ENCODE results near the gene CARF. TPM values are rescaled to one million over a fixed set of nuclear protein-coding genes. Genes with fewer than 3 reads are reported as not detected.
"Not testable (repeated sequence)": the region's sequence is repeated elsewhere in the genome, so short reads cannot be mapped to it uniquely, and the experiment has no call there.

Gene CARF
- total and polyA plus RNA-seq, 7 donors, result 2.3 to 23.5 (median 15.9) TPM

DNA sequence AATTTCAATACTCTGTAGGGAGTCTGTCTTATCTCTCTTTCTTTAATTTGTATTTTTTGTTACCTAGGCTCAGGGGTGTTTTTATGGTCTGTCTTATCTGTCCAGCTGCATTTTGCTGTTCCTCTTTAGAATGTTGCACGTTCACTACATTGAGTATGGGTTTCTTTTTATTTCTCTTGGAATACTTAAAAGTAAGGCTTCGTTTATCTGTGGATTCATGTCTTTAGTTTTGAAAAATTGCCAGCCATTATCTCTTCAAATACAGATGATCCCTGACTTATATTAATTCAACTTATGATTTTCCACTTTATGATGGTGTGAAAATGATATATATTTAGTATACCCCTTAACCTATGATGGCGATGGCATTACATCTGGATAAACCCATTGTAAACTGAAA, 26.9 kb downstream of the CARF start:
- Histone ChIP-seq H3K36me3 (peaks cover 0 to 31% (median 3%) of the 10 kb centered on the region in 4 donors), H3K4me1 (no peaks in the 10 kb centered on the region), H3K27ac (no peak overlapping the region), H3K4me3 (no peak overlapping the region), H3K9me3 (no peaks in the 10 kb centered on the region), H3K27me3 (no peaks in the 10 kb centered on the region)
- TF ChIP-seq, protein P1, sequence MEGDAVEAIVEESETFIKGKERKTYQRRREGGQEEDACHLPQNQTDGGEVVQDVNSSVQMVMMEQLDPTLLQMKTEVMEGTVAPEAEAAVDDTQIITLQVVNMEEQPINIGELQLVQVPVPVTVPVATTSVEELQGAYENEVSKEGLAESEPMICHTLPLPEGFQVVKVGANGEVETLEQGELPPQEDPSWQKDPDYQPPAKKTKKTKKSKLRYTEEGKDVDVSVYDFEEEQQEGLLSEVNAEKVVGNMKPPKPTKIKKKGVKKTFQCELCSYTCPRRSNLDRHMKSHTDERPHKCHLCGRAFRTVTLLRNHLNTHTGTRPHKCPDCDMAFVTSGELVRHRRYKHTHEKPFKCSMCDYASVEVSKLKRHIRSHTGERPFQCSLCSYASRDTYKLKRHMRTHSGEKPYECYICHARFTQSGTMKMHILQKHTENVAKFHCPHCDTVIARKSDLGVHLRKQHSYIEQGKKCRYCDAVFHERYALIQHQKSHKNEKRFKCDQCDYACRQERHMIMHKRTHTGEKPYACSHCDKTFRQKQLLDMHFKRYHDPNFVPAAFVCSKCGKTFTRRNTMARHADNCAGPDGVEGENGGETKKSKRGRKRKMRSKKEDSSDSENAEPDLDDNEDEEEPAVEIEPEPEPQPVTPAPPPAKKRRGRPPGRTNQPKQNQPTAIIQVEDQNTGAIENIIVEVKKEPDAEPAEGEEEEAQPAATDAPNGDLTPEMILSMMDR (IDR thresholded peaks at IDR 0.05), result no peak
- no peak for TF ChIP-seq POLR2A (IDR thresholded peaks at IDR 0.05)
- no peak for TF ChIP-seq POLR2AphosphoS5 (IDR thresholded peaks at IDR 0.05)
- TF ChIP-seq EP300 (IDR thresholded peaks at IDR 0.05), result no peak
- intact Hi-C loops (cut with DNase I), result no loop called here
- no peak for DNase-seq
- 97 to 98% methylated on average over 3 of the region's 3 CpGs for WGBS, 2 donors

DNA sequence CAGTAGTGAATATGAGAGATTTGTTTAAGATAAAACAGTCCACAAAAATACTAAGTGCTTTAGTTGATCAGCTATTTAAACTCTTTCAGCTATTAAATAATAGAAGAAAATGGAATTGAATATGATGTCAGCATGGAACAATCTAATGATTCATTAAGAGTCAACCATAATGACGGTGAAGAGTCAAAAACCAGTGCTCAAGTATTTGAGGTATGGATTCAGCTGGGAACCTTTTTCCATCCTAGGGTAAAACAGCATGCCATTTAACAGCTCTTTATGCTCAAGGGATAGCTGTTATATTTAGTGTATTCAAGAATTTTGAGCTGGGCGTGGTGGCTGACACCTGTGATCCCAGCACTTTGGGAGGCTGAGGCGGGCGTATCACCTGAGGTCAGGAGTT, 29.7 kb downstream of the CARF start:
- H3K9me3 ChIP-seq, result peaks cover 0 to 2% (median 0%) of the 10 kb centered on the region in 4 donors
- intact Hi-C loops (cut with DNase I), result no loop called here
- H3K27ac ChIP-seq, result no peak overlapping the region
- no peaks in the 10 kb centered on the region for H3K4me1 ChIP-seq
- H3K4me3 ChIP-seq, result no peak overlapping the region
- peaks cover 0 to 49% (median 3%) of the 10 kb centered on the region in 4 donors for H3K36me3 ChIP-seq
- no peaks in the 10 kb centered on the region for H3K27me3 ChIP-seq
- TF ChIP-seq EP300 (IDR thresholded peaks at IDR 0.05) (no peak), POLR2A (IDR thresholded peaks at IDR 0.05) (no peak)
- TF ChIP-seq, protein P1 (IDR thresholded peaks at IDR 0.05), result no peak
- DNase-seq, result no peak
- whole genome bisulfite sequencing, 2 donors, result 96 to 97% methylated on average over 4 of the region's 4 CpGs

DNA sequence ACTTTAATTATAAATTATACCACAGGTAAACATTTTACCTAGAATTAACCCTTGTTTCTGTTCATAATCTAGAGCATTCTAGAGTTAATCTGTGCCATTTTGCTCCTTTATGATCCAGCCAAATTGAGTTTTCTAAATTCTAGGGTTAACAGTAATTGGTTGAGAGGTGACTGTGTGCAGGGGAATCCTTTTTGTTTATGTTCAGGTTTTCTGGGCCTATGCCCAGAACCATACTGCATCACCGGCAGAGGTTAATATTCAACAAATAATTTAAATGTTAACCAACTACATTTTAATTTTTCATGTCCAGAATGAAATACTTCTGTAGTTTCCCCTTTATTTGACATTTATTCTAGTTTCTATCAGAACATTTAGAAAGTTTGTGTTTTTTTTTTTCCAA, 32.3 kb downstream of the CARF start:
- Histone ChIP-seq H3K36me3 (peaks cover 0 to 42% (median 5%) of the 10 kb centered on the region in 4 donors), H3K27ac (no peak overlapping the region), H3K27me3 (no peaks in the 10 kb centered on the region), H3K9me3 (peaks cover 0 to 2% (median 0%) of the 10 kb centered on the region in 4 donors), H3K4me3 (no peak overlapping the region), H3K4me1 (no peaks in the 10 kb centered on the region)
- 17 to 61% methylated on average over 1 of the region's 1 CpG for WGBS, 2 donors
- intact Hi-C loops (cut with DNase I), result no loop called here
- TF ChIP-seq POLR2AphosphoS5 (IDR thresholded peaks at IDR 0.05), result no peak
- TF ChIP-seq, protein P1 (IDR thresholded peaks at IDR 0.05), result no peak
- TF ChIP-seq POLR2A (IDR thresholded peaks at IDR 0.05), result no peak
- no peak for TF ChIP-seq EP300 (IDR thresholded peaks at IDR 0.05)
- no peak for DNase-seq

DNA sequence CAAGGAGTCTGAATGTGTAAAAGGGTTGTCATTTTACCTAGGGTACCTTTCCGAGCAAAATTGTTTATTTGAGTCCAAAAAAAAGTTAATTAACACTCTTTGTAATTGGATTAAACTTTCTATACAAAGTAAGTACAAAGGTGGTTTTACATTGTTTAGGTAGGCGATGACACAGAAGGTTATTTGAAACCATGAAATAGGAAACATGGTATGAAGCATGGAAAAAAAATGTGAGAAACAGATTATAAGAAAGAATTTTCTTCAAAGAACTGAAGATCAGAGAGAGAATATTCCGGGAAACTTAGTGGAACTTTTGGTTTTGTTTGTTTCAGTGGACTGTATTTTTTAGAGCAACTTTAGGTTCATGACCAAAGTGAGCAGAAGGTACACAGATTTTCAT, 32.7 kb downstream of the CARF start:
- H3K4me1 ChIP-seq, result no peaks in the 10 kb centered on the region
- H3K36me3 ChIP-seq, result peaks cover 0 to 42% (median 5%) of the 10 kb centered on the region in 4 donors
- peaks cover 0 to 2% (median 0%) of the 10 kb centered on the region in 4 donors for H3K9me3 ChIP-seq
- H3K4me3 ChIP-seq, result no peak overlapping the region
- H3K27ac ChIP-seq, result no peak overlapping the region
- no peak for DNase-seq
- no peaks in the 10 kb centered on the region for H3K27me3 ChIP-seq
- WGBS, 2 donors, result 77 to 87% methylated on average over 3 of the region's 3 CpGs
- TF ChIP-seq POLR2A (IDR thresholded peaks at IDR 0.05), result no peak
- TF ChIP-seq, protein P1 (IDR thresholded peaks at IDR 0.05), result no peak
- no peak for TF ChIP-seq POLR2AphosphoS5 (IDR thresholded peaks at IDR 0.05)
- no peak for TF ChIP-seq EP300 (IDR thresholded peaks at IDR 0.05)
- intact Hi-C loops (cut with DNase I), result no loop called here

DNA sequence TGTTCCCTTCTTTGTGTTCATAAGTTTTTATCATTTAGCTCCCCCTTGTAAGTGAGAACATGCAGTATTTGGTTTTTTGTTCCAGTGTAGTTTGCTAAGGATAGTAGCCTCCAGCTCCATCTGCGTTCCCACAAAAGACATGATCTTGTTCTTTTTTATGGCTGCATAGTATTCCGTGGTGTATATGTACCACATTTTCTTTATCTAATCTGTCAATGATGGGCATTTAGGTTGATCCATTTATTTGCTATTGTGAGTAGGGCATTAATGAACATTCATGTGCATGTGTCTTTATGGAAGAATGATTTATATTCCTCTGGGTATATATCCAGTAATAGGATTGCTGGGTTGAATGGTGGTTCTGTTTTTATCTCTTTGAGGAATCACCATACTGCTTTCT, 33.4 kb downstream of the CARF start:
- Histone ChIP-seq H3K4me1 (no peaks in the 10 kb centered on the region), H3K27me3 (no peaks in the 10 kb centered on the region), H3K9me3 (peaks cover 0 to 2% (median 0%) of the 10 kb centered on the region in 4 donors), H3K4me3 (no peak overlapping the region), H3K27ac (no peak overlapping the region), H3K36me3 (peaks cover 0 to 42% (median 5%) of the 10 kb centered on the region in 4 donors)
- intact Hi-C loops (cut with DNase I), result no loop called here
- 96 to 98% methylated on average over 2 of the region's 2 CpGs for WGBS, 2 donors
- no peak for DNase-seq
- no peak for TF ChIP-seq POLR2AphosphoS5 (IDR thresholded peaks at IDR 0.05)
- TF ChIP-seq POLR2A (IDR thresholded peaks at IDR 0.05), result no peak
- no peak for TF ChIP-seq EP300 (IDR thresholded peaks at IDR 0.05)
- TF ChIP-seq, protein P1 (IDR thresholded peaks at IDR 0.05), result no peak

DNA sequence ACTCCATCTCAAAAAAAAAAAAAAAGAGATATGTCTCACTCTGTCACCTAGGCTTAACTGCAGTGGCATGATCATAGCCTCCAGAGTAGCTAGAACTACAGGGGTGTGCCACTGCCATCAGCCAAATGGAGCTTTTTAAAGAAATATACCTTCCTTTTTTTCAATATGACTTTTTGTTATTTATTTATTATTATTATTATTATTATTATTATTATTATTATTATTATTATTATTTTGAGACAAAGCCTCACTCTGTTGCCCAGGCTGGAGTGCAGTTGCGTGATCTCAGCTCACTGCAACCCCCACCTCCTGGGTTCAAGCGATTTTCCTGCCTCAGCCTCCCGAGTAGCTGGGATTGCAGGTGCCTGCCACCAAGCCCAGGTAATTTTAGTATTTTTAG, 37.3 kb downstream of the CARF start:
- H3K4me1 ChIP-seq; H3K9me3 ChIP-seq; H3K27me3 ChIP-seq; H3K4me3 ChIP-seq; DNase-seq; H3K27ac ChIP-seq; intact Hi-C loops (cut with DNase I): not testable (repeated sequence)
- 91 to 96% methylated on average over 3 of the region's 3 CpGs for WGBS, 2 donors
- H3K36me3 ChIP-seq, result peaks cover 0 to 29% (median 2%) of the 10 kb centered on the region in 4 donors

All from sigmoid colon (tissue), 7 donors.